Anterior cingulate cortex (tissue), 58 donors: ENCODE results near the gene CFAP107.
A peak's percentile ranks its signal among the peaks of the same experiment; 100 is the strongest.
"Not testable (repeated sequence)": the region's sequence is repeated elsewhere in the genome, so short reads cannot be mapped to it uniquely, and the experiment has no call there.

Experiments used
- DNase-seq, 58 donors: peaks; one replicate each; lab custom pipeline; 2025; lab: John Stamatoyannopoulos, UW

CFAP107 gene, protein sequence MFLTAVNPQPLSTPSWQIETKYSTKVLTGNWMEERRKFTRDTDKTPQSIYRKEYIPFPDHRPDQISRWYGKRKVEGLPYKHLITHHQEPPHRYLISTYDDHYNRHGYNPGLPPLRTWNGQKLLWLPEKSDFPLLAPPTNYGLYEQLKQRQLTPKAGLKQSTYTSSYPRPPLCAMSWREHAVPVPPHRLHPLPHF

DNA sequence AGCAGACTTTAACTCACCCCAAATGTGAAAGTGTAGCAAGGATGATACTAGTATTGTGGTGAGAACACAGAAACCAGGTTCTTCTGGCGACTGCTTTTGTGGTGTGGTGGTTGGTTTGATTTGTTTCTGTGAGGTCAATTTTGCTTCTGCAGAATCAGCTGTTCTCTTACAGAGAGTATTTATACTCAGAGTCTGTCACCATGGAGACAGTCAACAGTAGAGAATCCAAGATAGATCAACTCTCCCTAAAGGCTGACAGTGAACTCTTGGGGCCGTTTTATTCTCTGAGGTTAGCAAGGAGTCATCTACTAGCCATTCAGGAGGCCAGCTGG is at the start of gene CFAP107:
Gene CFAP107 (plus strand): TSS at position 209 of the 332 bp plus-strand sequence. CDS start 231 bp downstream, outside the sequence.
- no peak for DNase-seq

DNA sequence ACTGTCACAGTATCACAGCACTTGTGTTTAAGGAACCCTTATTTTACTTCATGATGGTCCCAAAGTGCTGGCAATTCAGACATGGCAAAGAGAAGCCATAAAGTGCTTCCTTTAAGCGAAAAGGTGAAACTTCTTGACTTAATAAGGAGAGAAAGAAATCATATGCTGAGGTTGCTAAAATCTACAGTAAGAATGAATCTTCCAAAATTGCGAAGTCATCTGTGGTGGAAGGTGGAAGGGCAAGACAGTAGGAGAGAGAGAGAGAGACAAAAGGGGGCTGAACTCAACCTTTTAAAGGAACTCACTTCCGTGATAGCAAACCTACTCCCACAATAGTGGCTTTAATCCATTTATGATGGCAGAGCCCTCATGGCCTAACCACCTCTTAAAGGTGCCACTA is 49.3 kb upstream of the CFAP107 start:
- DNase-seq: no peak

DNA sequence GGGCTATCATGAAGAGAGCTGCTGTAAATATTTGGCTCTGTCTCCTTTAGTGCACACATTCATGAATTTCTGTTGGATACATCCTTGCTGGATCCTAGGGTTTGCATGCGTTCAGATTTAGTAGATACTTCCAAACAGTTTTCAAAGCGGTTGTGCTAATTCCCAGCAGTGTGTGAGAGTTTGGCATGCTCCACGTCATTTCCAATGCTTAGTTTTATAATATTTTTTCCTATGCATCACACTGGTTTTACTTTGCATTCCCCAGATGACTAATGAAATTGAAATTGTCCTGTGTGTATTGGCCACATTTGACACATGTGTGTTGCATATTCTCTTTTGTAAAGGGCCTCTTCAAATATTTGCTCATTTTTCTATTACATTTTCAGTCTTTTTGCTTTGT is 48.6 kb upstream of the CFAP107 start:
- no peak for DNase-seq

DNA sequence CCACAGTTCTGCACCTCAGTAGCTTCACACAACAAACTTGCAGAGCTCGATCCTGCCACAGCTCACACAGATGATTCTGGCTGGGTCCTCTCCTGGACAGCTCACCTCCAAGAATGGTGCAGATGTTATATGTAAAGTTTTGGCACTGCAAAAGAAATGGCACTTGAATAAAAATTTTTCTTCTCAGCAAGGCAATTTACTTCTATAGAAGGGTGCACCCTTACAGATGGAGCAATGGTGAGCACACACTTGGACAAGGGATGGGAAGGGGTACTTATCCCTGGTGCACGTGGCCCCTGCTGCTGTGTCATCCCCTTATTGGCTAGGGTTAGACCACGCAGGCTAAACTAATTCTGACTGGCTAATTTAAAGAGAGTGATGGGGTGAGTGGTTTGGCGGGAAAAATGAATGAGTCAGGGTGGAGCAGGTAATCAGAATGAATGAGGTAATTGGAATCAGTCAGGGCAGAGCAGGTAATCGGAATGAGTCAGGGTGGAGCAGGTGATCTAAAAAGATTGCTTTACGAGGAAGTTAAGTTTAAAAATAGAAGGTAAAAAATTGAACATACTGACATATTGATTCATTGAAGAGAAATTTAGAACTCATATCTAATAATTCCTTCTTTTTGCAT is 42.1 kb upstream of the CFAP107 start:
- no peak for DNase-seq

DNA sequence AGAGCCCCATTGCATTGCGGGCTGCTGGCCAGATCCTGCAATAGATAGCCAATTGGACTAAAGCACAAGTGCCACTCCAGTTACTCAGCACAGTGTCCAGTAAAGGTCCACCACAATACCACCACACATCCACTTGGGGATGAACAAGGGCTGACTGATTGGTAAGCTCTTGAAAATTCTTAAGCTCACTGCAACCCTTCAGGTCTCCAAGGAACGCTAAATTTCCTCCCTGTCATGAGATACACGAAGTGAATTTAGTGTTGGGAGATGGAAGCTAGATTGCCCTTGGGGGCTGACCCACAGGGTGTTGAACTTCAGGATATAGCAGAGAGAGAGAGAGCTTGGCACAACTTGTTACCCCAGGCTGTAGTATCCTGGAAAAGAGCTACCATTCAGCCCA is 39.9 kb upstream of the CFAP107 start:
- DNase-seq: no peak

DNA sequence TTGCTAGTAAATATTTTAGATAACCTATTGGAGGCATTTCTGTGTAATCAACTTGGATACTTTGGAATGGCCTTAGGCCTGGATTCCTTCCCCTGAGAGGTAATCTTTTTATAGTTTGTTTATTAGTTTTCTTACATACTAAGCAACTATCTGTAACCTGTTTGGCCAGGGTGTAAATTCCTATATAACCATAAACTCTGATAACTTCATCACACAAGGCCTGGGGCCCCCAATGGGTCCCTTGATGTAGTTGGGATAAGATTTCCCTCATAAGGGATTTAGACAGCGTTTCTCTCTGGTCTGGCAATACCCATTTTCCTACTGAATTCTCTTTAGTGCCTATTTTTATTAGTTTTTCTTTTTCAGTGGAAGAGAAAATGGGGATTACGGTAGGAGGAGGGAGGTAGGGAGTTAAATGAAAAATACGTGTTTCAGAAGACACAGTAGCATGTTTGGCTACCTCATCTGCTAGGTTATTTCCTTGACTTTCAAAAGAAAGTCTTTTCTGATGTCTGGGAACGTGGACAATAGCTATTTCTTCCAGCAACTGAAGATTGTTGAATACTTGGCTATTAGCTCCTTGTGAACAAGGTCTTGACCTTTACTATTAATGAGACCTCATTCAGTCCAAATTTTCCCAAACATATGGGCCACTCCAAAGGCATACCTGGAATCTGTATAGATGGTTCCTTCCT is 37.5 kb upstream of the CFAP107 start:
- DNase-seq: no peak

DNA sequence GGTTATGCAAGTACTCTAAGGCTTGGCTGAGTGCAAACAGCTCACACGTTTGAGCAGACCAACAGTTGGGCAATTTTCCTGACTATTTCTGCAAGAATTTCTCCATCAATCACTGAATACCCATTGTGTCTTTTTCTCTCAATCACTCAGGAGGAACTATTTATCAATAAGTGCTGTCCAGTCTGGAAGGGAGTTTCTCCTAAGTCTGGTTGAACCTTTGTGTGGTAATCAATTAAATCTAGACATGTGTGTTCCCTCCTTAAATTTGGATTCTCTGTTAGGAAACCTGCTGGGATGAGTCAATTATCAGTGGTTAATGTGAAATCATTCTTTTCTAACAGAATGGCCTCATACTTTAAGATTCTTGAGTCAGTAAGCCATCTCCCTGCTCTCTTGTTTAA is 36.9 kb upstream of the CFAP107 start:
- DNase-seq: no peak

DNA sequence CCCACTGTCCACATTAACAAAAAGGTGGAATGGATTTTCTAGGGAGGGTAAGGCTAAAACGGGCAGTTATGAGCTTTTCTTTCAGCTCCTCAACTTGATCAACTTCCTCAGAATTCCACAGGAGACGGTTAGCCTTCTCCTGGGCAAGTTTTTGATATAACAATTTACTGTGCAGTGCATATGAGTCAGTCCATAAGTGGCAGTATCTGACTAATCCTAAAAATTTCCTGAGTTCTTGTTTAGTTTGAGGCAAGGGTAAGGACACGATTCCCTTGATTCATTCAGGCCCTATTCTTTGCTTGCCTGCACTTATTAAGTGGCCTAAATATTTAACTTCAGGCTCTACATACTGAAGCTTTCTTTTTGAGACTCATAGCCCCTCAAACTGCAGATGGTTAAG is 36.3 kb upstream of the CFAP107 start:
- DNase-seq: no peak

DNA sequence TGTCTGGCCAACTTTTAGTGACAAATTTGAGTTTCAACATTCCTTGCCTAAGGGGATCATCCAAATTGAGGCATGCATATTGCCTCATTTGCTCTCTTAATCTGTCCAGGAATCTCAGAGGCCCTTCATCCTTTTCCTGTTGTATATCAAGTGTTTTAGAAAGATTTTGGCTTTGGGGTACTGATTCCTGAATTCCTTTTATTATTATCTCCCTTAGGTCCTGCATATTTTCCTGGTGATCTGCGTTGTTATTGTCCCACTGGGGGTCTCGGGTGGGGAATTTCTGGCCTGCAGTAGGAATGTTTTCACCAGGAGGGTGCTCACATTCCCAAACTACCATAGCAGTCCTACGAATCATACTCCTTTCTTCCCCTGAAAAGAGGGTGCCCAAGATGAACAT is 34.5 kb upstream of the CFAP107 start:
- DNase-seq: no peak

DNA sequence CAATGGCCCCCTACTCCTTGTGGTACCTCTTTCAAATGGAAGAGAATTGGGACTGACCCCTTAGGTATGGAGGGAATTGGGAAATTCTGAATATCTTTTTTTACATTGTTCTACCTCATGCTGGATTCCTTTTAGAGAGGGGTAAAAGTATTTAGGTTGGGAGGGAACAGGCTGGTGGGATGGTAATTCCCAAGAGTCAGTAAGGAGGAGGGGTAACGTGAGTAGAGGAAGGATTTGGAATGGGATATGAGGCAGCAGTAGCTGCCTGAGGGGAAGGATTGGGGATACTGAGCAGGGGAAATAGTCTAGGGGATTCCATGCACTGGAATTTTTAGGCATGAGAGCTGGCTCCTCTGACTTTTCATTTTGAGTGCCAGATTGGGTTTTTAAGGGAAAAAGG is 33.9 kb upstream of the CFAP107 start:
- no peak for DNase-seq

DNA sequence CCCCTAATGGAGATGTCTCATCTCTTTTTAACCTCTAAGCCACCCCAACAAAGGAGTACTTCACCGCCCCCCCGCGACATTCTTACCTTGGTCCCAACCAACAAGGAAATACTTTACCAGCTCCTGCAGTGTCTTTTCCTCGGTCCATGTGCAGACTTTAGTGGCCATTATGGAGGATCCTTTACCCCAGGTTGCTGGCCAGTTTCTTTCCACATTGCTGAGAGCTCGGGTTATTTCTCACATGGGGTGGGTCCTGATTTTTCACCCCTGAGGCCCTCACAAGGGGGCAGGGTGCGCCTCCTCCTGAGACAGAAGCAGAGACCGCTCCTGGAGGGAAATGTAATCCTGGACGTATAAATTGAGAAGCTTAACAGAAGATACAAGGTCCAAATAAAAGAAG is 33.1 kb upstream of the CFAP107 start:
- DNase-seq: no peak

DNA sequence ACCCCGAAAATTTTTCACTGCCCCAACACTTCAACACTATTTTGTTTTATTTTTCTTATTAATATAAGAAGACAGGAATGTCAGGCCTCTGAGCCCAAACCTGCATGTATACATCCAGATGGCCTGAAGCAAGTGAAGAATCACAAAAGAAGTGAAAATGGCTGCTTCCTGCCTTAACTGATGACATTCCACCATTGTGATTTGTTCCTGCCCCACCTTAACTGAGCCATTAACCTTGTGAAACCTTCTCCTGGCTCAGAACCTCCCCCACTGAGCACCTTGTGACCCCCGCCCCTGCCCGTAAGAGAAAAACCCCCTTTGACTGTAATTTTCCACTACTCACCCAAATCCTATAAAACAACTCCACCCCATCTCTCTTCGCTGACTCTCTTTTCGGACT is 32.3 kb upstream of the CFAP107 start:
- DNase-seq: not testable (repeated sequence)

DNA sequence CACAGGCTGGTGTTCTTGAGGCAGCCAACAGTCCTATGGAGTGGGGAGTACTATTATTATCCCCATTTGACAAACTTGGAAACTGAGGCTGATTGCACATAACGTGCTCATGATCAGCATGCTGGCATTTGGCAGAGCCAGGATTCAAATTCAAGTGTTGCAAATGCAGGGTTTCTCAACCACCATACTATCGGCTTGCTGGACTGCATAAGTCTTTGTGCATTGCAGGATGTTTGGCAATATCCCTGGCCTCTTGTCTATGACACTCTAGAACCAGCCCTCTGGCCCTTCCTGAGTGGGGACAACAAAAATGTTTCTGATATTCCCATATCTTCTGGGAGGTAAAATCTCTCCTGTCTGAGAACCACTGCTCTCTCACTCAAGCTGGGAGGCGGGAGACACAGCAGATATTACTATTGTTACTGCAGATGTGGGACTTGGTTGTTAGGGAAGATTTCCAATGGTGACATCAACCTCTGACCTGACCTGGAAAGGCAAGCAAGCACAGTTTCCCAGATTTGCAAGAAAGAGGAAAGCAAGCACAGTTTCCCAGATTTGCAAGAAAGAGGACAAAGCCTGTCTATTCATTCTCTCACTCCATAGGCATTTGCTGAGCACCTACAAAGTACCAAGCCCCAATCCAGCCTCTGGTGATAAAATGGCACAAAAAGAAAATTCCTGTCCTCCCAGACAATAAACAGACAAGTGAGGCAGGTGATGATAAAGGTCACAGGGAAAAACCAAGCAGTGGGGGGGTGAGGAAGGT is 31.1 kb upstream of the CFAP107 start:
- DNase-seq: no peak

DNA sequence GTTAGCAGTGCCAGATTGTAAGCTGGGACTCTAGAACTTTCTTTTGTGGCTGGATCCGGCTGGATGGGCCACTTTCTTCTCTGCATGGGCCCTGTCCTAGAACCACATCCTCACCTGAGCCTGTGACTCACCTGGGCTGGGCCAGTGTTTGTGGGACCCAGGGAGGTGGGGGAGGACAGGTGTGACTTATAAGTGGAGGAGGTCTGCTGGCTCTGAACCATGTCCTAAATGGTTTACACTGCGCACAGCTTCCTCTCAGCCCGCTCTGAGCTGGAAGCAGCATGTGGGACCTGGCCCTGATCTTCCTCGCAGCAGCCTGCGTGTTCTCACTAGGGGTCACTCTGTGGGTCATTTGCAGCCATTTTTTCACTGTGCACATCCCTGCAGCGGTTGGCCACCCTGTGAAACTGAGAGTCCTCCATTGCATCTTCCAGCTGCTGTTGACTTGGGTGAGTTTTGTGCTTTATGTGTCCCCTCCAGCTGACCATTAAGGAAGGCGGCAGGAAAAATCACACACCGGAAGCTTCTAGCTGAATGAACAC is 30.0 kb upstream of the CFAP107 start, which contains the start of gene AADACL3:
Gene AADACL3 (plus strand): TSS at position 215 of the 542 bp plus-strand sequence. CDS start 67 bp downstream, at position 282.
- DNase-seq: no peak

DNA sequence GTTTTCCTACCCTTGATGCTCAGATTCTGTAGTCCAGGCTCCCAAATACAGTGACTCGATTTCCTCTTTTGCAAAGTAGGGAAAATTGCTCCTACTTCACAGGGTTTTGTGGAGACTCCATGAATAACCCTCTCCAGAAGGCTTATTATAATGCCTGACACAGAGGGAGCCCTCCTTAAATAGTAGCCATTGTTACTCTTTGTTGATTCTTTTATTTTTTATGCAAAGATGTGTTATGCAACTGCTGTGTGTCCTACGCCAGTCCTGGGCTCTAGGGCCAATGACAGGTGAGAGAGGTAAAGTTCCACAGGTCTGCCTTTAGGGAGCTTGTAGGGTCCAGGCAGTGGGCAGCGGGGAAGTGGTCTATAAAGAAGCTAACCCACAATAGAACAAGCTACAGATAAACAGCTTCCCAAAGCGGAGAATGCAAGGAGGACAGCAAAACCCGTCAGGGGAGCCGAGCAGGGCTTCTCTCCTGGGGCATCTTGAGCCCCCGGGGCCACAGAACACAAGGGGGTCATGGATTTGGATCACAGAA is 28.6 kb upstream of the CFAP107 start:
- no peak for DNase-seq

DNA sequence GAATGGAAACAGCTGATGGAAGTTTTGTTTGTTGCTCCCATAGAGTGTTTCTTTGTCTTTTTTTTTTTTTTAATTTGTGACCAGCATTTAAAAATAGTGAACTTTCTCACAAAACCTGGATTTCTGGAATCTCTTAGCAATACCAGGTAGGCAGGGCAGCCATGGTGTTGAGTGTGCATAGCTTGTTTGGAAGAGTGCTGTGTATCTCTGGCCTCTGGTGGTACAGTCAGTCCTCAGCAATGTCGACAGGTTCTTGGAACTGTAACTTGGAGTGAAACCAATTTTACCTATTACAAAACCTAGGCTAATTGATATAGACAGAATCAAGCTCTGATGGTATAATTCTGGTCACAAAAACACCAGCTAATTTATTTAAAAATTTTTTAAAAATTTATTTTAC is 23.4 kb upstream of the CFAP107 start:
- no peak for DNase-seq

DNA sequence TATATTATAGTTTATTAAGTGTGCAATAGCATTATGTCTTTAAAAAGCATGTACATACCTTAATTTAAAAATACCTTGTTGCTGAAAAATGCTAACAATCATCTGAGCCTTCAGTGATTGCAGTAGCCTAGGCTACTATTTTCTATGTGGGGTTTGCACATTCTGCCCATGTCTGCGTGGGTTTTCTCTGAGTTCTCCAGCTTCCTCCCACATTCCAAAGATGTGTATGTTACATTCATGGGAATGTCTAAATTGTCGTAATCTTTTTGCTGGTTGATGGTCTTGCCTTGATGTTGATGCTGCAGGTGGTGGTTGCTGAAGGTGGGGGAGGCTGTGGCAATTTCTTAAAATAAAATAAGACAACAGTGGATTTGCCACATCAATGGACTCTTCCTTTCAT is 17.6 kb upstream of the CFAP107 start:
- peak in 4 of 58 donors; percentile 3 to 27 (median 14) for DNase-seq

DNA sequence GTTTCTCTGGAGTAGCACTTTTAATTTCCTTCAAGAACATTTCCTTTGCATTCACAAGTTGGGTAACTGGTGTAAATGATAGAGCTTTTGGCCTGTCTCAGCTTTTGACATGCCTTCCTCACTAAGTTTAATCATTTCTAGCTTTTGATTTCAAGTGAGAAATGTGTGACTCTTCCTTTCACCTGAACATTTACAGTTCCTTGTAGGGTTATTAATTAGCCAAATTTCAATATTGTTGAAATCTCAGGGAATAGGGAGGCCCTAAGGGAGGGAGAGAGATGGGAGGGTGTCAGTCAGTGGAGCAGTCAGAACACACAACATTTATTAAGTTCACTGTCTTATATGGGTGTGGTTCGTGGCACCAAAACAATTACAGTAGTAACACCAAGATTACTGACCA is 15.8 kb upstream of the CFAP107 start:
- no peak for DNase-seq

DNA sequence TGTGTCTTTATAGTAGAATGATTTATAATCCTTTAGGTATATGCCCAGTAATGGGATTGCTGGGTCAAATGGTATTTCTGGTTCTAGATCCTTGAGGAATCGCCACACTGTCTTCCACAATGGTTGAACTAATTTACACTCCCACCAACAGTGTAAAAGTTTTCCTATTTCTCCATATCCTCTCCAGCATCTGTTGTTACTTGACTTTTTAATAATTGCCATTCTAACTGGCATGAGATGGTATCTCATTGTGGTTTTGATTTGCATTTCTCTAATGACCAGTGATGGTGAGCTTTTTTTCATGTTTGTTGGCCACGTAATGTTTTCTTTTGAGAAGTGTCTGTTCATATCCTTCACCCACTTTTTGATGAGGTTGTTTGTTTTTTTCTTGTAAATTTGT is 14.9 kb upstream of the CFAP107 start:
- not testable (repeated sequence) for DNase-seq

DNA sequence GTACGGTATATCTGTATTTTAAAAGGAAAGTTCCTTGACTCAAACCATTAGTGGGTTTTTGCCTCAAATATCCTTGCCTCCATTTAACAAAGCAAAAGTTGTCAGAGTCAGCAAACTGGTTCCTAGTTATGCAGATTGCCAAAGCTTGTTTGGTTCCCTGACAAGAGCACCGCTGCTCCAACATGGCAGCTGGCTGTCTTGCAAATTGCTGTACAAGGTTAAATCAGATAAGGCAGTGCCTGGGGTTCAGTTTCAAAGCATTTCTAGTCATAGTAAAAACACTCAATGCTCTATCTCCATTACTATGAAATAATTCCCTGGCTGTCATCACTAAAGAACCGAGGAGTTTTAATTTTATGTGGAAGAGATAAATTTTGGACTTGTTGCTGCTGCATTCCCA is 11.3 kb upstream of the CFAP107 start:
- no peak for DNase-seq

DNA sequence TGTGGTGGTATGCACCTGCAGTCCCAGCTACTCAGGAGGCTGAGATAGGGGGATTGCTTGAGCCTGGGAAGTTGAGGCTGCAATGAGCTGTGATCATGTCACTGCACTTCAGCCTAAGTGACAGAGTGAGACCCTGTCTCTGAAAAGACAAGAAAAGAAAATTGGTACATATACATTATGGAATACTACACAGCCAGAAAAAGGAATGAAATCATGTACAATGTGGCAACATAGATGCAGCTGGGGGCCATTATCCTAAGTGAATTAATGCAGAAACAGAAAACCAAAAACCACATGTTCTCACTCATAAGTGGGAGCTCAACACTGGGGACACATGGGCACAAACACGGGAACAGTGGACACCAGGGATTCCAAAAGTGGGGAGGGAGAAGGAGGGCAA is 7.1 kb upstream of the CFAP107 start:
- DNase-seq: no peak
